Measurements from ENCODE around the gene MROH2A.

DNA sequence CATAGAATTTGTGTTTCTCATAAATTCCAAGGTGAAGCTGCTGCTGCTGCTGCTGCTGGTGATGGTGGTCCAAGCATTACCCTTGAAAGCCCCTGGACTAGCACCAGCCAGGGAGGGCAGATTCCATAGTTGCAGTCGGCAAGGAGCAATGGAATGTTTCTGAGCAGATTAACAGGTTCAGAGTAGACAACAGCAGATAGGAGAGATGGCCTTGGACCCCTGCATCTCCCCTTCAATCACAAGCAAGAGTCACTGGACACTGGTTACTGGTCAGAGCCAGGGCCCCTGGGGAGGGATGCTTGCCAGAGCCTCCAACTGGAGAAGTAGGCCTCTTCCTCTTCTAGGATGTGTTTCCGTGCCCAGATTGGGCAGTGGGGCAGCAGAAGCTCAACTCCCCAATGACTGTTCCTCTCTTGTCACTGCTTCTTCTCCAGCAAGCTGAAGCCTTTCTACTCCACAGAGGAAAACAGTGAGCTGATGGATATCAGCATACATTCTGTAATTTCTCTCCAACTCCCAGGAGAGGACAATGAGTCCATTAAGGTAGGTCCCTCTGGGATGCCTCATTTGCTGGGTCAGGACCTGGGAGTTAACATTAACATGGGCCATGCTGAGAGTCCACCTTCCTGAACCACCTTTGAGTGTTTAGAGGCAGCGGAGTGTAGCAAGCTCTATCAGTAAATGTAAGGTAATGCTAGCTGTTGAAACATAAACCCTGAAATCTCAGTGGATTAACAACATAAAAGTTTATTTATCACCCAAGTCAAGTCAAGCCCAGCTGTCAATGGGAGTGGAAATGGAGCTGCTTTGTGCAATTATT is 35.3 kb downstream of the MROH2A start:
- TF ChIP-seq, protein P1, sequence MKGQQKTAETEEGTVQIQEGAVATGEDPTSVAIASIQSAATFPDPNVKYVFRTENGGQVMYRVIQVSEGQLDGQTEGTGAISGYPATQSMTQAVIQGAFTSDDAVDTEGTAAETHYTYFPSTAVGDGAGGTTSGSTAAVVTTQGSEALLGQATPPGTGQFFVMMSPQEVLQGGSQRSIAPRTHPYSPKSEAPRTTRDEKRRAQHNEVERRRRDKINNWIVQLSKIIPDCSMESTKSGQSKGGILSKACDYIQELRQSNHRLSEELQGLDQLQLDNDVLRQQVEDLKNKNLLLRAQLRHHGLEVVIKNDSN (IDR thresholded peaks at IDR 0.05): no peak
- TF ChIP-seq, protein P2, sequence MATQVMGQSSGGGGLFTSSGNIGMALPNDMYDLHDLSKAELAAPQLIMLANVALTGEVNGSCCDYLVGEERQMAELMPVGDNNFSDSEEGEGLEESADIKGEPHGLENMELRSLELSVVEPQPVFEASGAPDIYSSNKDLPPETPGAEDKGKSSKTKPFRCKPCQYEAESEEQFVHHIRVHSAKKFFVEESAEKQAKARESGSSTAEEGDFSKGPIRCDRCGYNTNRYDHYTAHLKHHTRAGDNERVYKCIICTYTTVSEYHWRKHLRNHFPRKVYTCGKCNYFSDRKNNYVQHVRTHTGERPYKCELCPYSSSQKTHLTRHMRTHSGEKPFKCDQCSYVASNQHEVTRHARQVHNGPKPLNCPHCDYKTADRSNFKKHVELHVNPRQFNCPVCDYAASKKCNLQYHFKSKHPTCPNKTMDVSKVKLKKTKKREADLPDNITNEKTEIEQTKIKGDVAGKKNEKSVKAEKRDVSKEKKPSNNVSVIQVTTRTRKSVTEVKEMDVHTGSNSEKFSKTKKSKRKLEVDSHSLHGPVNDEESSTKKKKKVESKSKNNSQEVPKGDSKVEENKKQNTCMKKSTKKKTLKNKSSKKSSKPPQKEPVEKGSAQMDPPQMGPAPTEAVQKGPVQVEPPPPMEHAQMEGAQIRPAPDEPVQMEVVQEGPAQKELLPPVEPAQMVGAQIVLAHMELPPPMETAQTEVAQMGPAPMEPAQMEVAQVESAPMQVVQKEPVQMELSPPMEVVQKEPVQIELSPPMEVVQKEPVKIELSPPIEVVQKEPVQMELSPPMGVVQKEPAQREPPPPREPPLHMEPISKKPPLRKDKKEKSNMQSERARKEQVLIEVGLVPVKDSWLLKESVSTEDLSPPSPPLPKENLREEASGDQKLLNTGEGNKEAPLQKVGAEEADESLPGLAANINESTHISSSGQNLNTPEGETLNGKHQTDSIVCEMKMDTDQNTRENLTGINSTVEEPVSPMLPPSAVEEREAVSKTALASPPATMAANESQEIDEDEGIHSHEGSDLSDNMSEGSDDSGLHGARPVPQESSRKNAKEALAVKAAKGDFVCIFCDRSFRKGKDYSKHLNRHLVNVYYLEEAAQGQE (IDR thresholded peaks at IDR 0.05; ENCODE audit: low read depth): no peak
- TF ChIP-seq TEAD4 (IDR thresholded peaks at IDR 0.05) (no peak), CEBPB (IDR thresholded peaks at IDR 0.05) (no peak), FOXM1 (IDR thresholded peaks at IDR 0.05; ENCODE audit: borderline replicate concordance, low read depth) (no peak), RAD21 (IDR thresholded peaks at IDR 0.05; ENCODE audit: low read depth) (no peak), YY1 (IDR thresholded peaks at IDR 0.05; ENCODE audit: low read depth) (no peak), TAF1 (IDR thresholded peaks at IDR 0.05; ENCODE audit: low read depth) (no peak), EP300 (IDR thresholded peaks at IDR 0.05; ENCODE audit: borderline replicate concordance) (no peak), CREB1 (IDR thresholded peaks at IDR 0.05; ENCODE audit: low read depth) (no peak)
- TF ChIP-seq, protein P3, sequence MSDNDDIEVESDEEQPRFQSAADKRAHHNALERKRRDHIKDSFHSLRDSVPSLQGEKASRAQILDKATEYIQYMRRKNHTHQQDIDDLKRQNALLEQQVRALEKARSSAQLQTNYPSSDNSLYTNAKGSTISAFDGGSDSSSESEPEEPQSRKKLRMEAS (IDR thresholded peaks at IDR 0.05): no peak

Measured in Ishikawa (cell line).